DND-41 (cell line): ENCODE data around the gene RTKN2.

Source experiments
- ATAC-seq: fragments of 200-7000 bp; cut with Tn5 transposase; 3 replicates; pipeline ENCODE4 v1.9.1; 2021; ENCODE audit warnings: low read depth; ENCODE audit not compliant: insufficient read depth
- DNase-seq: peaks from one replicate; pipeline ENCODE4 v3.0.0-alpha.2; 2020
- H2AFZ ChIP-seq: 2 replicates; pipeline ENCODE4 v1.6.0; 2012; ENCODE audit warnings: low read depth, low read length
- H3K27ac ChIP-seq: 2 replicates; pipeline ENCODE4 v1.5.1; 2012; ENCODE audit warnings: low read length, inconsistent platforms
- H3K27me3 ChIP-seq: fragments of 200-600 bp; sonication (generic); 2 replicates; pipeline ENCODE4 v1.6.0; 2012; ENCODE audit warnings: low read length, mild to moderate bottlenecking, inconsistent platforms; ENCODE audit not compliant: insufficient read depth, poor library complexity
- H3K36me3 ChIP-seq: 2 replicates; pipeline ENCODE4 v1.5.1; 2012; ENCODE audit warnings: low read length, inconsistent platforms; ENCODE audit not compliant: insufficient read depth
- H3K4me1 ChIP-seq: 2 replicates; pipeline ENCODE4 v1.5.1; 2012; ENCODE audit warnings: mild to moderate bottlenecking, low read length; ENCODE audit not compliant: insufficient read depth
- H3K4me2 ChIP-seq: 2 replicates; pipeline ENCODE4 v1.6.0; 2012; ENCODE audit warnings: mild to moderate bottlenecking, moderate library complexity, low read length, inconsistent platforms; ENCODE audit not compliant: insufficient read depth
- H3K4me3 ChIP-seq, 2 experiments: fragments of 200-600 bp in 1 of 2; shearing (Covaris generic) in 1 of 2; 2 replicates each; pipeline ENCODE4 v1.5.1; 2012 to 2016; ENCODE audit warnings: inconsistent platforms in 2 of 2, low read length in 2 of 2, mild to moderate bottlenecking in 2 of 2, low read depth in 1 of 2, moderate library complexity in 1 of 2
- H3K79me2 ChIP-seq: 2 replicates; pipeline ENCODE4 v1.6.0; 2012; ENCODE audit warnings: low read length, inconsistent platforms; ENCODE audit not compliant: insufficient read depth
- H3K9ac ChIP-seq: 2 replicates; pipeline ENCODE4 v1.6.0; 2012; ENCODE audit warnings: low read depth, mild to moderate bottlenecking, inconsistent platforms, low read length, moderate library complexity
- H3K9me3 ChIP-seq: 2 replicates; pipeline ENCODE4 v1.5.1; 2012; ENCODE audit warnings: low read length, moderate library complexity, mild to moderate bottlenecking, inconsistent platforms; ENCODE audit not compliant: insufficient read depth, severe bottlenecking
- H4K20me1 ChIP-seq: 2 replicates; pipeline ENCODE4 v1.6.0; 2012; ENCODE audit warnings: low read length; ENCODE audit not compliant: insufficient read depth
- CTCF ChIP-seq: IDR thresholded peaks from 2 replicates; pipeline ENCODE4 v1.5.1; 2012; ENCODE audit warnings: borderline replicate concordance, low read length, moderate library complexity, mild to moderate bottlenecking; ENCODE audit not compliant: poor library complexity, severe bottlenecking; ENCODE audit errors: extremely low read depth
- EZH2 ChIP-seq: IDR thresholded peaks from 3 replicates; pipeline ENCODE4 v1.6.1; 2012; ENCODE audit warnings: borderline replicate concordance, low read depth, mild to moderate bottlenecking, moderate library complexity, low read length, inconsistent platforms; ENCODE audit not compliant: severe bottlenecking

Gene RTKN2

GRCh38 chr10:62278441-62278910 is 9.8 kb upstream of the RTKN2 start:
- TF ChIP-seq EZH2 (no peak), CTCF (no peak)
- DNase-seq = no peak

GRCh38 chr10:62277971-62278370 is 9.3 kb upstream of the RTKN2 start:
- Histone ChIP-seq H3K9ac (no peak overlapping the region), H3K4me3 (no peak overlapping the region)
- no peak for TF ChIP-seq CTCF
- TF ChIP-seq EZH2 = no peak

More at GRCh38 chr10:62278441-62278910, 9.8 kb upstream of the RTKN2 start:
- Histone ChIP-seq H4K20me1 (no peaks in the 10 kb centered on the region), H2AFZ (no peak overlapping the region), H3K27me3 (no peaks in the 10 kb centered on the region), H3K79me2 (no peaks in the 10 kb centered on the region), H3K4me2 (no peak overlapping the region), H3K4me1 (no peaks in the 10 kb centered on the region), H3K36me3 (no peaks in the 10 kb centered on the region), H3K9me3 (no peaks in the 10 kb centered on the region), H3K27ac (no peak overlapping the region), H3K9ac (no peak overlapping the region), H3K4me3 (no peak overlapping the region)
- ATAC-seq = no peak

GRCh38 chr10:62270020-62270419 is 1.4 kb upstream of the RTKN2 start:
- H3K36me3 ChIP-seq = no peaks in the 10 kb centered on the region
- H3K4me3 ChIP-seq = no peak overlapping the region
- H3K9me3 ChIP-seq = no peaks in the 10 kb centered on the region
- H3K27ac ChIP-seq = no peak overlapping the region
- DNase-seq (no peak), ATAC-seq (no peak)
- H3K79me2 ChIP-seq = no peaks in the 10 kb centered on the region
- H3K9ac ChIP-seq = no peak overlapping the region
- no peaks in the 10 kb centered on the region for H3K27me3 ChIP-seq
- no peak overlapping the region for H3K4me2 ChIP-seq
- no peaks in the 10 kb centered on the region for H4K20me1 ChIP-seq
- no peaks in the 10 kb centered on the region for H3K4me1 ChIP-seq
- H2AFZ ChIP-seq = no peak overlapping the region
- TF ChIP-seq EZH2 (no peak), CTCF (no peak)

More at GRCh38 chr10:62277971-62278370, 9.3 kb upstream of the RTKN2 start:
- Histone ChIP-seq H3K4me1 (no peaks in the 10 kb centered on the region), H4K20me1 (no peaks in the 10 kb centered on the region), H3K79me2 (no peaks in the 10 kb centered on the region), H3K27ac (no peak overlapping the region), H3K27me3 (no peaks in the 10 kb centered on the region), H3K4me2 (no peak overlapping the region), H3K9me3 (no peaks in the 10 kb centered on the region), H3K36me3 (no peaks in the 10 kb centered on the region), H2AFZ (no peak overlapping the region)
- no peak for ATAC-seq
- DNase-seq = no peak

GRCh38 chr10:62268027-62268398 is 631 bp downstream of the RTKN2 start:
- no peak for TF ChIP-seq EZH2
- no peak for TF ChIP-seq CTCF
- no peak overlapping the region for H3K27ac ChIP-seq
- H2AFZ ChIP-seq = no peak overlapping the region
- DNase-seq (no peak), ATAC-seq (no peak)
- H3K27me3 ChIP-seq = no peaks in the 10 kb centered on the region
- no peak overlapping the region for H3K9ac ChIP-seq
- H3K36me3 ChIP-seq = no peaks in the 10 kb centered on the region
- H3K4me1 ChIP-seq = no peaks in the 10 kb centered on the region
- H4K20me1 ChIP-seq = no peaks in the 10 kb centered on the region
- H3K4me3 ChIP-seq = no peak overlapping the region
- no peaks in the 10 kb centered on the region for H3K79me2 ChIP-seq
- H3K4me2 ChIP-seq = no peak overlapping the region
- no peaks in the 10 kb centered on the region for H3K9me3 ChIP-seq
